HepG2 (cell line): ENCODE results near the gene ZFPM1. TPM values are rescaled to one million over a fixed set of nuclear protein-coding genes. Genes with fewer than 3 reads are reported as not detected.
A peak's percentile ranks its signal among the peaks of the same experiment; 100 is the strongest.

Experiments
- AHR ChIP-seq: IDR thresholded peaks from 2 replicates; pipeline ENCODE4 v1.6.1; 2018; ENCODE audit warnings: missing genetic modification reagents, missing compliant biosample characterization
- HOXA7 ChIP-seq: sonication (generic); formaldehyde crosslinking; IDR thresholded peaks from 2 replicates; pipeline ENCODE4 v1.8.1; 2022; ENCODE audit warnings: mild to moderate bottlenecking, missing genetic modification reagents, moderate library complexity
- IRX3 ChIP-seq: sonication (generic); formaldehyde crosslinking; IDR thresholded peaks from 2 replicates; pipeline ENCODE4 v1.8.1; 2023; ENCODE audit warnings: mild to moderate bottlenecking, low read depth, missing genetic modification reagents, borderline replicate concordance
- MEIS2 ChIP-seq: sonication (generic); formaldehyde crosslinking; IDR thresholded peaks from 2 replicates; pipeline ENCODE4 v1.9.0; 2021; ENCODE audit warnings: mild to moderate bottlenecking, missing genetic modification reagents
- NAIF1 ChIP-seq: sonication (generic); formaldehyde crosslinking; IDR thresholded peaks from 2 replicates; pipeline ENCODE4 v1.5.0; 2020; ENCODE audit warnings: mild to moderate bottlenecking, missing genetic modification reagents, borderline replicate concordance
- RFXAP ChIP-seq: sonication (generic); formaldehyde crosslinking; IDR thresholded peaks from 2 replicates; pipeline ENCODE4 v1.4.0; 2020; ENCODE audit warnings: missing genetic modification reagents, borderline replicate concordance
- RXRA ChIP-seq: sonication (generic); formaldehyde crosslinking; IDR thresholded peaks from 2 replicates; pipeline ENCODE4 v1.5.1; 2020; ENCODE audit warnings: missing genetic modification reagents
- TEAD3 ChIP-seq: optimal IDR thresholded peaks from 2 replicates; pipeline ENCODE3; 2016; ENCODE audit warnings: borderline replicate concordance
- ZFYVE20 ChIP-seq: sonication (generic); formaldehyde crosslinking; IDR thresholded peaks from 2 replicates; pipeline ENCODE4 v1.8.0; 2023; ENCODE audit warnings: low read depth, mild to moderate bottlenecking, moderate library complexity, missing genetic modification reagents, borderline replicate concordance
- ZNF772 ChIP-seq: sonication (generic); formaldehyde crosslinking; IDR thresholded peaks from 2 replicates; pipeline ENCODE4 v1.5.0; 2020; ENCODE audit warnings: mild to moderate bottlenecking, missing genetic modification reagents
- polyA plus RNA-seq, 8 experiments: library from polyadenylated mRNA; depleted of rRNA in 3 of 8; stranded (reverse) in 7 of 8; unstranded in 1 of 8; fragments of >200 nt; fragmentation: Illumina TruSeq in 4 of 8; extraction: Trizol in 4 of 8; gene quantifications; 2 replicates each; pipeline versions ENCODE4 v1.2.1 to v1.2.3, GENCODE V29; 2011 to 2016; ENCODE audit warnings: low read depth in 4 of 8, missing spikeins in 1 of 8, mixed read lengths in 1 of 8; ENCODE audit not compliant: insufficient read depth in 1 of 8
- total RNA-seq, 5 experiments: library from RNA; depleted of rRNA; stranded (reverse); fragments of >200 nt; fragmentation: Illumina TruSeq; extraction: Trizol; gene quantifications; 2 replicates each; pipeline ENCODE4 v1.2.3, GENCODE V29; 2016; ENCODE audit warnings: low read depth in 1 of 5
- TF ChIP-seq, protein P1 (sequence below): sonication (generic); formaldehyde crosslinking; IDR thresholded peaks from 2 replicates; pipeline ENCODE4 v1.8.0; 2023; ENCODE audit warnings: mild to moderate bottlenecking, missing genetic modification reagents
- TF ChIP-seq, protein P2 (sequence below): sonication (generic); formaldehyde crosslinking; IDR thresholded peaks from 2 replicates; pipeline ENCODE4 v1.8.1; 2023; ENCODE audit warnings: mild to moderate bottlenecking, missing genetic modification reagents
- TF ChIP-seq, protein P3 (sequence below): sonication (generic); formaldehyde crosslinking; IDR thresholded peaks from 2 replicates; pipeline ENCODE4 v1.5.1; 2020; ENCODE audit warnings: mild to moderate bottlenecking, missing genetic modification reagents, moderate library complexity
- TF ChIP-seq, protein P4 (sequence below): sonication (generic); formaldehyde crosslinking; IDR thresholded peaks from 2 replicates; pipeline ENCODE4 v1.4.0; 2020; ENCODE audit warnings: missing genetic modification reagents
- TF ChIP-seq, protein P5 (sequence below): sonication (generic); formaldehyde crosslinking; IDR thresholded peaks from 2 replicates; pipeline ENCODE4 v1.4.0; 2020; ENCODE audit warnings: low read depth, mild to moderate bottlenecking, missing genetic modification reagents

ZFPM1 gene
- total and polyA plus RNA-seq, 2 of the 13 experiments (the other 11 are each of a cell fraction or from before 2014, with no cell fraction given), result 1.3 to 3.8 TPM

DNA sequence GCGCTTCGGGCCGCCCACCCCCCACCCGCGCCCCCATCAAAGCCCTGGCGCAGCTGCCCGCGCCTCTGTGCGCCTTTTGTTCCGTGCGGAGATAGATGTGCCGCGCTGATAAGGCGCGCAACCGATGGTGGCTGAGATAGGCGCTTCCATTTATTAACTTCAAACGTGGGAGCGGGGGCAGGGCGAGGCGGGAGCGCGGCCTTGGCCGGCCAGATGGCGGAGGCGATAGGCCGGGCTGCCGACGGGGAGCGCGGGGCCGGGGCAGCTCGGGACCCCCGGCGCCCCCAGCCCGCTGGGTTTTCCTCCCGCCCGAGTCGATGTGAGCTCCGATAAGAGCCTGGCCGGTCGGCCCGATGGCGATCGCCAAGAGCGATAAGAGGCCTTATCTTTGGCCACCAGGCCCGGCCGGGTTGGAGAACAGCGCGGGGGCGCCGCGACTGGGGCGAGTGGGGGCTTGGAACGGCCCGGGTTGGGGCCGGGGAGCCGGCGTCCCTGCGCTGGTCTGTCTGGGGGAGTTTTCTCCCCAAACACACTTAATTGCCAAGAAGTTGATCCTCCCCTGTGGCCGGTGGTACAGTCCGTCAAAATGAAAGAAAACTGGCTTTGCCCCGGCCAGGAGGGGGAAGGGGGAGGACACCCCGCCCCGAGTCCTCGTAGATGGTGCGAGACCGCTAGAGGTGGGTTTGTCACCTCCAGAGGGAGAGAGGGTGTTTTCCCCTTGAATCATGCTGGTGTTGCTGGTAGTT lies 2.7 kb downstream of the ZFPM1 start (continued):
- TF ChIP-seq, protein P1, sequence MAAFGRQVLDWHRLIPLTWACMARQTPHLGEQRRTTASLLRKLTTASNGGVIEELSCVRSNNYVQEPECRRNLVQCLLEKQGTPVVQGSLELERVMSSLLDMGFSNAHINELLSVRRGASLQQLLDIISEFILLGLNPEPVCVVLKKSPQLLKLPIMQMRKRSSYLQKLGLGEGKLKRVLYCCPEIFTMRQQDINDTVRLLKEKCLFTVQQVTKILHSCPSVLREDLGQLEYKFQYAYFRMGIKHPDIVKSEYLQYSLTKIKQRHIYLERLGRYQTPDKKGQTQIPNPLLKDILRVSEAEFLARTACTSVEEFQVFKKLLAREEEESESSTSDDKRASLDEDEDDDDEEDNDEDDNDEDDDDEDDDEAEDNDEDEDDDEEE, result 0 out of 2 replicates have a peak, but pooled peaks have one; percentile 3
- TF ChIP-seq, protein P2, sequence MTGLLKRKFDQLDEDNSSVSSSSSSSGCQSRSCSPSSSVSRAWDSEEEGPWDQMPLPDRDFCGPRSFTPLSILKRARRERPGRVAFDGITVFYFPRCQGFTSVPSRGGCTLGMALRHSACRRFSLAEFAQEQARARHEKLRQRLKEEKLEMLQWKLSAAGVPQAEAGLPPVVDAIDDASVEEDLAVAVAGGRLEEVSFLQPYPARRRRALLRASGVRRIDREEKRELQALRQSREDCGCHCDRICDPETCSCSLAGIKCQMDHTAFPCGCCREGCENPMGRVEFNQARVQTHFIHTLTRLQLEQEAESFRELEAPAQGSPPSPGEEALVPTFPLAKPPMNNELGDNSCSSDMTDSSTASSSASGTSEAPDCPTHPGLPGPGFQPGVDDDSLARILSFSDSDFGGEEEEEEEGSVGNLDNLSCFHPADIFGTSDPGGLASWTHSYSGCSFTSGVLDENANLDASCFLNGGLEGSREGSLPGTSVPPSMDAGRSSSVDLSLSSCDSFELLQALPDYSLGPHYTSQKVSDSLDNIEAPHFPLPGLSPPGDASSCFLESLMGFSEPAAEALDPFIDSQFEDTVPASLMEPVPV (CRISPR knock-in tag), result peak; percentile 74; the same call in 1 of the 2 replicates
- TF ChIP-seq RFXAP (CRISPR knock-in tag) (peak; percentile 19; the same call in 1 of the 2 replicates), ZFYVE20 (CRISPR knock-in tag) (no peak), IRX3 (CRISPR knock-in tag) (peak; percentile 54; the same call in 1 of the 2 replicates), TEAD3 (peak; percentile 30), RXRA (peak; percentile 67), NAIF1 (no peak), MEIS2 (CRISPR knock-in tag) (peak; percentile 15; the same call in 1 of the 2 replicates), AHR (CRISPR knock-in tag) (0 out of 2 replicates have a peak, but pooled peaks have one; percentile 51), ZNF772 (CRISPR knock-in tag) (0 out of 2 replicates have a peak, but pooled peaks have one; percentile 51), HOXA7 (CRISPR knock-in tag) (0 out of 2 replicates have a peak, but pooled peaks have one; percentile 17)
- TF ChIP-seq, protein P3, sequence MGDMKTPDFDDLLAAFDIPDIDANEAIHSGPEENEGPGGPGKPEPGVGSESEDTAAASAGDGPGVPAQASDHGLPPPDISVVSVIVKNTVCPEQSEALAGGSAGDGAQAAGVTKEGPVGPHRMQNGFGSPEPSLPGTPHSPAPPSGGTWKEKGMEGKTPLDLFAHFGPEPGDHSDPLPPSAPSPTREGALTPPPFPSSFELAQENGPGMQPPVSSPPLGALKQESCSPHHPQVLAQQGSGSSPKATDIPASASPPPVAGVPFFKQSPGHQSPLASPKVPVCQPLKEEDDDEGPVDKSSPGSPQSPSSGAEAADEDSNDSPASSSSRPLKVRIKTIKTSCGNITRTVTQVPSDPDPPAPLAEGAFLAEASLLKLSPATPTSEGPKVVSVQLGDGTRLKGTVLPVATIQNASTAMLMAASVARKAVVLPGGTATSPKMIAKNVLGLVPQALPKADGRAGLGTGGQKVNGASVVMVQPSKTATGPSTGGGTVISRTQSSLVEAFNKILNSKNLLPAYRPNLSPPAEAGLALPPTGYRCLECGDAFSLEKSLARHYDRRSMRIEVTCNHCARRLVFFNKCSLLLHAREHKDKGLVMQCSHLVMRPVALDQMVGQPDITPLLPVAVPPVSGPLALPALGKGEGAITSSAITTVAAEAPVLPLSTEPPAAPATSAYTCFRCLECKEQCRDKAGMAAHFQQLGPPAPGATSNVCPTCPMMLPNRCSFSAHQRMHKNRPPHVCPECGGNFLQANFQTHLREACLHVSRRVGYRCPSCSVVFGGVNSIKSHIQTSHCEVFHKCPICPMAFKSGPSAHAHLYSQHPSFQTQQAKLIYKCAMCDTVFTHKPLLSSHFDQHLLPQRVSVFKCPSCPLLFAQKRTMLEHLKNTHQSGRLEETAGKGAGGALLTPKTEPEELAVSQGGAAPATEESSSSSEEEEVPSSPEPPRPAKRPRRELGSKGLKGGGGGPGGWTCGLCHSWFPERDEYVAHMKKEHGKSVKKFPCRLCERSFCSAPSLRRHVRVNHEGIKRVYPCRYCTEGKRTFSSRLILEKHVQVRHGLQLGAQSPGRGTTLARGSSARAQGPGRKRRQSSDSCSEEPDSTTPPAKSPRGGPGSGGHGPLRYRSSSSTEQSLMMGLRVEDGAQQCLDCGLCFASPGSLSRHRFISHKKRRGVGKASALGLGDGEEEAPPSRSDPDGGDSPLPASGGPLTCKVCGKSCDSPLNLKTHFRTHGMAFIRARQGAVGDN (CRISPR knock-in tag), result peak; percentile 76
- TF ChIP-seq, protein P4, sequence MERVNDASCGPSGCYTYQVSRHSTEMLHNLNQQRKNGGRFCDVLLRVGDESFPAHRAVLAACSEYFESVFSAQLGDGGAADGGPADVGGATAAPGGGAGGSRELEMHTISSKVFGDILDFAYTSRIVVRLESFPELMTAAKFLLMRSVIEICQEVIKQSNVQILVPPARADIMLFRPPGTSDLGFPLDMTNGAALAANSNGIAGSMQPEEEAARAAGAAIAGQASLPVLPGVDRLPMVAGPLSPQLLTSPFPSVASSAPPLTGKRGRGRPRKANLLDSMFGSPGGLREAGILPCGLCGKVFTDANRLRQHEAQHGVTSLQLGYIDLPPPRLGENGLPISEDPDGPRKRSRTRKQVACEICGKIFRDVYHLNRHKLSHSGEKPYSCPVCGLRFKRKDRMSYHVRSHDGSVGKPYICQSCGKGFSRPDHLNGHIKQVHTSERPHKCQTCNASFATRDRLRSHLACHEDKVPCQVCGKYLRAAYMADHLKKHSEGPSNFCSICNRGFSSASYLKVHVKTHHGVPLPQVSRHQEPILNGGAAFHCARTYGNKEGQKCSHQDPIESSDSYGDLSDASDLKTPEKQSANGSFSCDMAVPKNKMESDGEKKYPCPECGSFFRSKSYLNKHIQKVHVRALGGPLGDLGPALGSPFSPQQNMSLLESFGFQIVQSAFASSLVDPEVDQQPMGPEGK (CRISPR knock-in tag), result peak; percentile 91; the same call in 1 of the 2 replicates
- TF ChIP-seq, protein P5, sequence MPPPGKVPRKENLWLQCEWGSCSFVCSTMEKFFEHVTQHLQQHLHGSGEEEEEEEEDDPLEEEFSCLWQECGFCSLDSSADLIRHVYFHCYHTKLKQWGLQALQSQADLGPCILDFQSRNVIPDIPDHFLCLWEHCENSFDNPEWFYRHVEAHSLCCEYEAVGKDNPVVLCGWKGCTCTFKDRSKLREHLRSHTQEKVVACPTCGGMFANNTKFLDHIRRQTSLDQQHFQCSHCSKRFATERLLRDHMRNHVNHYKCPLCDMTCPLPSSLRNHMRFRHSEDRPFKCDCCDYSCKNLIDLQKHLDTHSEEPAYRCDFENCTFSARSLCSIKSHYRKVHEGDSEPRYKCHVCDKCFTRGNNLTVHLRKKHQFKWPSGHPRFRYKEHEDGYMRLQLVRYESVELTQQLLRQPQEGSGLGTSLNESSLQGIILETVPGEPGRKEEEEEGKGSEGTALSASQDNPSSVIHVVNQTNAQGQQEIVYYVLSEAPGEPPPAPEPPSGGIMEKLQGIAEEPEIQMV (CRISPR knock-in tag), result 0 out of 2 replicates have a peak, but pooled peaks have one; percentile 19
